GM18526 (cell line): Measurements from ENCODE around the gene PAGE2.

Source experiments
- POLR2A ChIP-seq: IDR thresholded peaks from 3 replicates; pipeline ENCODE4 v1.6.1; 2011; ENCODE audit not compliant: insufficient read length; ENCODE audit errors: extremely low read depth

PAGE2 gene, protein sequence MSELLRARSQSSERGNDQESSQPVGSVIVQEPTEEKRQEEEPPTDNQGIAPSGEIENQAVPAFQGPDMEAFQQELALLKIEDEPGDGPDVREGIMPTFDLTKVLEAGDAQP

DNA sequence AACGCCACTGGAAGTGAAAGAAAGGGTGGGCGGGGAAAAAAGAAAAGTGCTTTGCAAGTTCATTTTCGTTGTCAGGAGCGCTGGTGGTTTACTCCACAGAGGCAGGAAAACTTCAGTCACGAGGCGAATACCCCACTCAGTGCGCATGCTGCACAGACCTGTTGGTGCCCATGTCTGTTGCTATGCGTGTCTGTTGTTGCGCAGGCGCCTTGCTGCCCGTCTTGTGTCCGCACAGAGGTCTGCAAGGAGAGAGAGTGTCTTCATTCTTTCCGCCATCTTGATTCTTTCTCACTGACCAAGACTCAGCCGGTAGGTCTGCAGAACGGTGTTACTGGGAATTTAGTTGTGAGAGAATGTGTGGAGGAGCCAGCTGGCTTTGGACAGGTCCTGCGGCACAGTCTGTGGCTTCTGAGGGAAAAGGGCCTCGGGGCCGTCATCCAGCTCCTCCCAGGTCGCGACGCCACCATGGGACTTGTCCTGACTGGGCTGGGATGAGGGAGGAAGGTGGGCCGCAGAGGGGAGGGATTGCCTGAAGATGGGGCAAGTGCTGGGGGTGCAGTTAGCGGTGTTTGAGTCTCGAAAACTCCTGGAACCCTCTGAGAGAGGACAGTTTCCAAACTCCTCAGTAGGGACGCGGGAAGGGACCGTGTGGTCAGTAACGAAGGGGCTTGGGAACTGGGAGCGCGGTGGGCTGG lies at the start of gene PAGE2:
PAGE2 (plus strand) TSS at position 224 of the 695 bp plus-strand sequence. CDS start 1,003 bp downstream, outside the sequence.
- no peak for TF ChIP-seq POLR2A

DNA sequence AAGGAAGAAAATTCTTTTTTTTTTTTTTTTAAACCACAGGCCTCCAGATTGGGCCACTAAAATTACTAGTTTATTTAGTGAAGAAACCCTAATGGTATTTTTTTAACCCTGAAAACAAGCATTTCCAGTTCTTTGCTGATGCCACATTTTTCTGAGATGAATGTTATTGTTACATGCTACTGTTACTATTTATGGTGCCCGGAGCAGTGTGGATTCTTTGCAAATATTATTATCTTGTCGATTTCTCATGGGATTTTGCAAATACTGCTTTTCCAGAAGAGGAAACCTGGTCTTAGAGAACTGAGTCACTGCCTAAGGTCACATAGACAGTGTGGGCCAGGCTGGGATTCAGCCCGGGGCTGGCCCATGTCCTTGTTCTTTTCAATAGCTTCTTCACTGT lies 49.3 kb upstream of the PAGE2 start:
- no peak for TF ChIP-seq POLR2A

DNA sequence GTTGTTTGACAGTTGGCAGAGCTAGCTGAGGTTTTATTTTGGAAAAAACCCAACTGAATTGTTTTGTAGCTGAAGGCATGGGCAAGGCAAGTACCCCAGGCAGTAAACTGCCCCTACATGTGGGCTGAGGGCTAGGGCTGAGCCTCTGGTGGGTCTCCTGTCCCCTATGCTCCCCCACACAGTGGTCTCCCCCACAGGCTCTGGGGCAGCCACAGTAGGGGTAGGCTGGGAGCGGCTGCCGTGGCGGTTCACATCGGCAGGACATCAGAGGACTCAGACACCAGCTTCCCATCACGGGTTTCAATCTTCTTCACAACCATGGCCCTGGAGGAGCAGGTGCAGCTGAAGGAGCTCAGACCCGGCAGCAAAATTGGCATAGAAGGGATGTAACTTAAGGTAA lies 47.3 kb upstream of the PAGE2 start:
- TF ChIP-seq POLR2A: no peak

DNA sequence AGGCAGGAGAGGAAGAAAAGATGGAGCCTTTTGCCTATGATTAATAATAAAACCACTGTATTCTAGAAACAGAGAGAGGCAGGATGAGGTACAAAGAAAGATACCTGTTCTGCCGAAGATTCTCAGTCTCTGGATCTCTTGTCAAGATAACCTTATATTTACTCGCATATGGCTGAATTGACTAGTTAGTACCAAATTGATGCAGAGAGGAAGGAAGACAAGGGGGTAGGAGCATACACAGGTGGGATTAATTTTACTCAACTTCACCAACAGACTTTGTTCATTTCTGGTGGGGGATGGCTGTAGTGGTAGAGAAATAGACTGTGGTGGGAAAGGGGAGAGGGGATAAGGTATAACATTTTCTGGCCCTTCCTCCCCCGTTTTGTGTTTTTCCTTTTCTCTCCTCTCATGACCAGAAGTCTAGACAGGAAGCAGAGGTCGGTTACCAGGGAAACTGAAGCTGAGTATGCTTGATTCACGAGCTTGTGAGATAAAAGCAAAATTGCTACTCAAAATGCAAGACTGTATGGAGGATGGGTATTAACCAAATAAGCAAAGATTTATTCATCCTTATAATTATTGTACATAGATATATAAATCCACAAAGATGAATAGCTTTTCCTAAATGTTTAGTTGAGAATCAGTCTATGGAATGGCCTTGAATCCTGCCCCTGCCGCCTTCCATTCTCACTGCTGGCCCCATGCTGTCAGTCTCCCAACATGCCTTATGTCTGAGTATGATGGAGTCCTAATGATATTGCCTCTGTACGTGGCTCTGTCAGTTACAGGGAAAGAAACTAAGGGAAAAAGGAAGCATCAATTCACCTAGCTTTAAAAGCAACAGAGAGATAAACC lies 31.8 kb upstream of the PAGE2 start:
- TF ChIP-seq POLR2A: no peak

DNA sequence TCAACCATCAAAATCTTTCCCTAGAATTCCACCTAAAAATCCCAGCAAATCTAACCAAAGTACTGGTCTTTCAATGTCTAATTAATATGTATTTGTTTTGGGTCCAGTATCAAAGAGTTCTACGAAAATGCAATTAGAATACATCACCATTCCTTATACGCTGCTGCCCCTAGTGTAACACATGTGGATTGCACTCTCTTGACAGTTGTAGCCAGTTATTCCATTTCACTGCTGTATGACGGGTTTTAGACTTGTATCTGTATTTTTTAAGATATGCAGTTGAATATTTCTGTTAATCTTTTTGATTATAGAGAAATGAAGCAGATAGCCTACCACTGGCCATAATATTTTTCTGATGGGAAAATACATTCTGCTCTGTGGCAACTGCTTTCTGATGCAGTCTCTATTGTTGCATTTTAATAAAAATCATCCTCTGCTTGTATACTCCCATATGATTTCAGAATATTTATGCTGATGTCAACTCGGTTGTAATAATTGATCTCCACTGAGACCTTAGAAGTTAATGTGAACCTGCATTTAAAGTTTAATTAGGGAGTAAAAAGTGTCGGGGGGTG lies 31.1 kb upstream of the PAGE2 start:
- no peak for TF ChIP-seq POLR2A

DNA sequence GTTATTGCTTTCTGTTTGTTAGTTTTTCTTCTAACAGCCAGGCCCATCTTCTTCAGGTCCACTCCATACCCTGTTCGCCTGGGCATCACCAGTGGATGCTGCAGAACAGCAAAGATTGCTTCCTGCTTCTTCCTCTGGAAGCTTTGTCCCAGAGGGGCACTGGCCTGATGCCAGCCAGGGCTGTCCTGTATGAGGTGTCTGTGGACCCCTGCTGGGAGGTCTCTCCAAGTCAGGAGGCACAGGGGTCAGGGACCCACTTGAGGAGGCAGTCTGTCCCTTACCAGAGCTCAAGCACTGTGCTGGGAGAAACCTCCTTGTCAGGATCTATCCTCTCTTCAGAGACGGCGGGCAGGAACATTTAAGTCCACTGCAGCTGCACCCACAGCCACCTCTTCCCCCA lies 16.5 kb upstream of the PAGE2 start:
- TF ChIP-seq POLR2A: no peak

DNA sequence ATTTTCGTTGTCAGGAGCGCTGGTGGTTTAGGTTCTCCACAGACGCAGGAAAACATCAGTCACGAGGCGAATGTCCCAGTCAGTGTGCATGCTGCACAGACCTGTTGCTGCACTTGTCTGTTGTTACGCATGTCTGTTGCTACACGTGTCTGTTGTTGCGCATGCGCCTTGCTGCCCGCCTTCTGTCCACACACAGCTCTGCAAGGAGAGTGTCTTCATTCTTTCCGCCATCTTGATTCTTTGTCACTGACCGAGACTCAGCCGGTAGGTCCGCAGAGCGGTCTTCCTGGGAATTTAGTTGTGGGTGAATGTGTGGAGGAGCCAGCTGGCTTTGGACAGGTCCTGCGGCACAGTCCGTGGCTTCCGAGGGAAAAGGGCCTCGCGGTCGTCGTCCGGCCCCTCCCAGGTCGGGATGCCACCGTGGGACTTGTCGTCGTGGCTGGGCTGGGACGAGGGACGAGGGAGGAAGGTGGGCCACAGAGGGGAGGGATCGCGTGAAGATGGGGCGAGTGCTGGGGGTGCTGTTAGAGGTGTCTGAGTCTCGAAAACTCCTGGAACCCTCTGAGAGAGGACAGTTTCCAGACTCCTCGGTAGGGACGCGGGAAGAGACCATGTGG lies 13.9 kb upstream of the PAGE2 start, which contains the start of gene PAGE2B:
PAGE2B (plus strand) TSS at position 180 of the 617 bp plus-strand sequence. CDS start 1,012 bp downstream, outside the sequence.
- no peak for TF ChIP-seq POLR2A

DNA sequence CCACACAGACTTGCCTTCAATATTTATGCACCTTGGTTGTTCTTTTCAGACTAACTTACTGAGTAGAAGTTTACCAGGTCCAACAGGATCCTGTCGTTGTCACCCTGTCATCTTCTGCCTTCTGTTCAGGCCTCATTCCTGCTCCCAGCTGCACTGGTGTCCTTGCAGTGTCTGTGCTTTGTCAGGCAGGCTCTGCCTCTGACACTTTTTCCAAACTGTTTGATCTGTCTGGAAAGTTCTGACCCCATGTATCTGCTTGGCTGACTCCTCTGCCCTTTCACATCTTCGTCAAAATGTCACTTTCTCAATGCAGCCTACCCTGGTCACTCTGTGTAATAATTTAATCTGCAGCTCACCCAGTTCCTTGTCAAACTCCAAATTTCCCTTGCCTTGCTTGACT lies 9.9 kb downstream of the PAGE2 start:
- no peak for TF ChIP-seq POLR2A

DNA sequence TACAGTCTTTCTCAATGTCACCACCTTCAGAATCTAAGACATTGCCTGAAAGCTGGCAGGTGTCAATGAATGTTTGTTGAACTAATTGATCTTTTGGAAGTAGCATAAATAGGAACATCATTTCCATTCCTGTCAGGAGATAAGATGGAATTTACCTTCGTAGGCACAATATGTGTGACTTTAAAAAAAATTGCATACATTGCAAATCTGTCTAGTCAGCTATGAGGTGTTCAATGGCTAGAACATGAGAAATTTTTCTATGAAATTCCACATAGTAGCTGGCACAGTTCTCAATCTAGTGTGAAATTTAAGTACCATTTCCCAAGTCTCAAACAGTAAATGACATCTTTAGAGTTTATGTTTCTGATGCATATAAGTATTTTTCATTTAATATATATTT lies 10.3 kb downstream of the PAGE2 start:
- no peak for TF ChIP-seq POLR2A

DNA sequence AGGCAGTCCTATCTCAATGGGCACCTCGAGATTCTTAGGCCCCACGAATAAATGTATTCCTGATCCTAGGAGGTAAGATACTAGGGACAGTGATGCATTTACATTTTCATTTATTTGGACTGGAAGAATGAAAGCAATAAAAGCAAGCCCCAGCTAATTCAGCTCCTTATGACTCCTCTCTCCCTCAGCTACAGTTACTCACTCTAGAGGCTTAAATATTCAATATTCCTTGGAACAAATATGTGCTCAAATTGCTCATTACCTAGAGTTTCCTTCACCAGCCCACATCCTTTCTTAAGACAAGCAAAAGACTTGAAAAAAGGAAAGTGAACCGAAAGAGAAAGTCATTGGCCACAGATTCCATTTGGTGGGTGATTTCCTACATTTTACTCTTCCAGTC lies 13.9 kb downstream of the PAGE2 start:
- no peak for TF ChIP-seq POLR2A

DNA sequence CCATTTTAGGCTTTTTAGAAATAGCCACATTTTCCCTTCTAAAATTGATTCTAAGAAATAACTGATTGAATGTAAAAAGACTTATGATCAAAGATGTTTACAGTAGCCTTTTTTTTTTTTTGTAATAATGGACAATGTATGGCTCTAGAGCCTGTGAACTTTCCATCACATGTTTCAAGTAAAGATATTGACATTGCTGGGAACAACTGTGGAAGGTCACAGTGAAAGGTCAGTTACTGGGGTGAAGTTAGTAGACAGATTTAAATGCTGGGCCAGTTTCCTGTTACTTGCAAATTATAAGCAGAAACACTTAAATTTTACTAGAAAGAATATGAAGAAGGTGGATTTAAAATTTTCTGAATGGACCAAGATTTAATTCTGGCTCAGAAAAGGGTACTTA lies 18.4 kb downstream of the PAGE2 start:
- no peak for TF ChIP-seq POLR2A

DNA sequence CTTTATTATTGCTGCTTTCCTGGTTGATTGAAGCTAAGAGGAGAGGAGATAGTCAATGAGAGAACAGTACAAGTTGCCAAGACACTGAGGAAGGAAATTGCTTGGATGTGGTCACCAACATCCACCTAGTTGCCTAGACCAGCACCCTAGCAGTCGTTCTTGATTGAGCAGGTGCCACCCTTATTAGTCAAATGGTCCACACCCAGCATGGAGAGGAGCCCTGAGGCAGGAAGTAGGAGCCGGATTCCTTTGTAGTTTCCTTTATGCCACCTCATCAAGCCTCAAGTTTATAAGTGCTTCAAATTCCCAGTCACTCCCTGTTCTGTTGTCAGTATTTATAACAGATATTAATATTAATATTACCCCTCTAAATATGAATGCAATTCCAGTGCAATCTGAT lies 19.1 kb downstream of the PAGE2 start:
- no peak for TF ChIP-seq POLR2A

DNA sequence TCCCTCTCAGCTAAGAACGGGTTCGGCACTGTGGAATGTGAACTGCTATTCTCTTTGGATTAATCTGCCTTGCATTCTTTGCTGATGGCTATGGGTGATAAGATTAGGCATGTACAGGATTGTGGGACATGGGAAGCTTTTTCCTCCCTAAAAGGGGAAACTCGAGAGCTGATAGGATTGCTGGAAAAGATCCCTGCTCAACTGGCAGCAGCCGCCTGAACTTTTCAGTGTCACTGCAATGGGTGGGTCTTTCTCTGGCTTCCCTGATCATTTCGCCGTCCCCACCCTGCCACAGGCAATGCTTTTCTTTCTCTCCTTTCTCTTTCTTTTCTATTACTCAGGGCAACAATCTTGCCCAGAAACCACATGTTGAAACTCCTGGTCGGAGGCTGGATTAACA lies 20.5 kb downstream of the PAGE2 start:
- TF ChIP-seq POLR2A: no peak

DNA sequence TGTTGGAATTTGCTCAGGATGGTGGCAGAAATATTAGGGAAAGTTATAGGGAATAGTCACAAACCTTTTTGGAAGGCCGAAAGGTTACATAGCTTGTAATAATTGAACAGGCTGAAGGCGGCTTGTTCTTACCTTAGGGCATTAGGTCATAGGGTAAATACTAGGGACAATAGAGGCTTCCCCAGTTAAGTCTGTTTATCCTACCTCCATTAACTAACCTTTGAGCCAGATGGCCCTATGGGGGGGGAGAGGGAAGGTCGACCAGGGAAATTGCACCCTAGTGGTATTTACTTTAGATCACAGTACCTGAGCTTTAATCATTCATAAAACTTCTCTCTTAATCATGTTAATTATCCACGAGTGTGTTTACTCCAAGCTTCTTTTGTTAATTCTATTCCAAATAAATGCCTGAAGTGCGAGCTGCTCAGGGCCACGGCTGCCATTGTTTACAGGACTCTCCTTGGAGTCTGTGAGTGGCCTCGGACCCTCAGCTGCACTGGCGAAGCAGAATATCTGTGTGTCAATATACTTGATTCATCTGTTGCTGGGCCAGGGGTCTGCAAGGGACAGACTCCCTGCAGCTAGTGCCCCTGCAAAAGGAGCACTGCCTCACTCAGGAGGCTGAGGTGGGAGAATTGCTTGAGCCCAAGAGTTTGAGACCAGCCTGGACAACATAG lies 22.9 kb downstream of the PAGE2 start:
- TF ChIP-seq POLR2A: no peak

DNA sequence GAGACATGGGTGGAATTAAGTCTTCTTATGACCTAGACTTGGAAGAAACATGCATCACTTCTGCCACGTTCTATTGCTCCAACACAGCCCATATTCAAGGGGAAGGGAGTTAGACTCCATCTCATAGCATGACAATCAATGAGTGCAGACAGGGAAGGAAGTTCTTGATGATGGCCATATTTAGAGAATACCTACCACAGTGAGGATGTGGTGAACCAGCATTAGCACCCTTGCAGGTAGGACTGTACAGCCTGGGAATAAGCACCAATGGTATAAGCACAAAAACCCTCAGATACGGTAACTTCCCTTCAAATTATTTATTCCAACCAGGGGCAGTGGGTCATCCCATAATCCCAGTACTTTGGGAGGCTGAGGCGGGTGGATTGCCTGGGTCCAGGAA lies 29.8 kb downstream of the PAGE2 start:
- TF ChIP-seq POLR2A: no peak

DNA sequence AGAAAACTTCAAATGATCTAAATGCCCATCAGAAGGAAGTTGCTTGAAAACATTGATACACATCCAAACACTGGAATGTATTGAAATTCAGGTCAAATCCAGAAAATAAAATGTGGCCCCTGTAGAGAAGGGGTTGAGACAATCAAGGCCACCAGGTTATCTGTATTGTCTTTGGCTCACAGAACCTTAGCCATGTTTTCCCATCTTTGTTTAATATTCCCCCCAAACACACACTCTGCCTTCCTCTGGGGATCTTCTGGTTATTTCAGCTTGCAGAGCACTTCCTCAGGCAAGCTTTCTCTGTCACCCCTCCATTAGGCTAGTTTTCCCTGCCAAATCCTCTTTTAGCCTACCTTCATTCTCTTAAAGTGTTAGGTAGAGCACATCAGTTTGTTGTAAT lies 30.5 kb downstream of the PAGE2 start:
- no peak for TF ChIP-seq POLR2A
